NOMO-1 (cell line): ENCODE results near the gene RAB26.

Source experiments
- DNase-seq, 2 experiments: peaks; one replicate each; lab custom pipeline; 2025; ENCODE audit not compliant: unreplicated experiment in 2 of 2; lab: John Stamatoyannopoulos, UW

RAB26 gene

GRCh38 chr16:2178321-2179106, 30.1 kb downstream of the RAB26 start:
- no peak for DNase-seq

GRCh38 chr16:2179107-2179501, 30.7 kb downstream of the RAB26 start:
- no peak for DNase-seq

- DNase-seq = no peak
Observed at GRCh38 chr16:2179576-2179975, 31.2 kb downstream of the RAB26 start.

DNA sequence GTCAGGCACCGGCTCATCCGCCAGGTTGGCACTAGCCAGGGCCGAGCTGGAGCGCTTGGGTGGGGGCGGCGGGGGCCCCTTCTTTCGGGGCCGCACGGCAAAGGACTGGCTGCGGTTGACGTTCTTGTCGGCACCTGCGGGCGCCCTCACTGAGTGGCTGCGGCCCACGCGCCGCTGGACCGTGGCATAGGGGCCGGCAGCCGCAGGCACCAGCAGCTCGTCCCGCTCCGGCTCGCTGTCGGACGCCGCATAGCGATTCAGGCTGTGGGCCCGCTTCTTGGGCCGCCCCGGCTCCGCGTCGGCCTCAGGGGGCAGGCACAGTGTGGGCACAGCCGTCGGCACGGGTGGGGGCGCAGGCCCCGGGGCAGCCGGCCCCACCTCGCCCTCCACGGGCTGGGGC, 32.0 kb downstream of the RAB26 start:
- no peak for DNase-seq

DNA sequence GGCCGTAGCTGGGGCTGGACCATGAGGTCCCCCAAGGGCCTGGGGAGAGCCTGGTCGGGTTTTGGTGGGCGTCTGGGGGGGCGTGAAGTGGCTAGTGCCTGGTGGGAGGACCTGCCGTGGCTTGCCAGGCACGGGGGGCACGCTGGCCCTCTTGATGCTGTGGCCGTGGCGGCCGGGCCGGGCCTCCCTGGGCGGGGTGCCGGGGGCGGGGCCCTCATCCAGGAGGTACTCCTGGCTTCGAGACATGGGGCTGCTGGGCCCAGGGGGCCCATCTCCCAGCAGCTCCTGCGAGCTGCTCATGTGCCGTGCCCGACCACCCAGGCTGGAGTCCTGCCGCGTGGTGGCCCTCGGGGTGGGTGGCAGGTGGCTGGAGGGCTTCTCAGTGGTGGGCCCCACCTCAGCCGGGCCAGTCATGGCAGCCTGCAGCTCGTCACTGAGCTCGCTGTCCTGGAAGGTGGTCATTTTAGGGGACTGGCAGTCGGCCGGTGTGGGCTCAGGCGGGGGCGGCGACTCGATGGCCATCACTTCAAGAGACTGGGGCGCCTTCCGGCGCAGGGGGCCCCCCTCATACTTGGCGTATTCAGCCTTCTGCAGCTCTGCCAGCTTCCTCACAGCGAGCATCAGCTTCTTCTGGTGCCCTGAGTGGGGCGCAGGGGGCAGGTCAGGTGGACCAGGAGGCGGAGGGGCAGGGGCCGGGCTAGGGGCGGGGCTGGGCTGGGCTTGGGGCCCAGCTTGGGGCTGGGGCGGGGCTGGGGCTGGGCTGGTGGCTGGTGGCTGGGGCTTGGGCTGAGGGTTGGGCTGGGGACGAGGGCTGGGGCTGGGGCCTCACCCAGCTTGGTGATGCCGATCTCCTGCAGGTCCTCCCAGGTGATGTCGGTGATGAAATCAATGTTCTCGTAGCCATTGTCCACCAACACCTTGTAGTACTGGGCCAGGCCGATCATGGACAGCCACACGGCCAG, 32.8 kb downstream of the RAB26 start:
- no peak for DNase-seq

GRCh38 chr16:2181952-2182351, 33.5 kb downstream of the RAB26 start:
- no peak for DNase-seq

DNA sequence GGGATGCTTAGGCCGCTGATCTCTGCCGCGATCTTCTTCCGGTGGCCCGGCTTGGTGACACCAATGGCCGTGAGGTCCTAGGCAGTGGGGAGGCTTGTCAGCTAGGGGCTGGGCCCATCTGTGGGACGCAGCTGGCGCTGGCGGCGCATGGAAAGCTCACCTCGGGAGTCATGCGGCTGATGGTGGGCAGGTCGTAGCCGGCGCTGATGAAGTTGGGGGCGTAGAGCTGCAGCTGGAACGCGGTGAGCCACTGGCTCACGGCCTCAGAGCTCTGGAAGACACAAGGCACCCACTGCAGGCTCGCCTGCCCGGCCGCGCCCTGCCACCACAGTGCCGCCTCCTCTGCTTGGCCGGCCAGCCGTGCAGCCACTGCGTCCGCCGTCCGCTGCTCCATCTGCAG, 35.2 kb downstream of the RAB26 start:
- DNase-seq = no peak

GRCh38 chr16:2184346-2184745, 35.9 kb downstream of the RAB26 start:
- no peak for DNase-seq

- DNase-seq = no peak
Observed at GRCh38 chr16:2184962-2185361, 36.5 kb downstream of the RAB26 start.

DNA sequence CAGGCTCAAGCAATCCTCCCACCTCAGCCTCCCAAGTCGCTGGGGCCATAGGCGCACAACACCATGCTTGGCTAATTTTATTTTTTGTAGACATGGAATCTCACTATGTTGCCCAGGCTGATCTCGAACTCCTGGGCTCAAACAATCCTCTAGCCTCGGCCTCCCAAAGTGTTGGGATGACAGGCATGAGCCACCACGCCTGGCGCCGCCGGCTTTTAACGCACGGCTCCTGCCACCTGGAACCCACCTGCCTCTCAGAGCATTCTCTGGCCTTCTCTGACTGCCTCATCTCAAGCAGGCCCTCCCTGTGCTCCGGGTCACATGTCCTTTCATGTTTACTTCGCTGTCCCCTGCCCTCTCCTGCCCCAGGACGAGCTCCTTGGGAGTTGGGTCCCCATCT, 37.6 kb downstream of the RAB26 start:
- no peak for DNase-seq

- no peak for DNase-seq
Observed at GRCh38 chr16:2186505-2186904, 38.1 kb downstream of the RAB26 start.

DNA sequence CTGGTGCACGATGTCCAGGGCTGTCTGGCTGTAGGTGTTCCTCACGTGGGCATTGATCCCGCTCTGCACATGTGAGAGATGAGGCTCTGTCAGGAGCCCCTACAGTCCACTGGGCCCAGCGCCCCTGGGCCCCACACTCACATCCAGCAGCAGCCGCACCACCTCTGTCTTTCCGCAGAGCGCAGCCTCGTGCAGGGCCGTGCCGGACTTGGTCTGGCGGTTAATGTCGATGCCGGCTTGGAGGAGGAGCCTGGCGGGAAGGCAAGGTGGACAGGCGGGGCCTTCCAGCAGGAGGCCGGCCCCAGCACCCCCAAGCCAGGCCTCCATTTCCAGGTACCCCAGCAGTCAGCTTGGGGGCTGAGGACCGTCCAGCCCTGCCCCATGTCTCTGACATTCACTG, 38.8 kb downstream of the RAB26 start:
- no peak for DNase-seq

GRCh38 chr16:2188395-2188794, 40.0 kb downstream of the RAB26 start:
- no peak for DNase-seq

DNA sequence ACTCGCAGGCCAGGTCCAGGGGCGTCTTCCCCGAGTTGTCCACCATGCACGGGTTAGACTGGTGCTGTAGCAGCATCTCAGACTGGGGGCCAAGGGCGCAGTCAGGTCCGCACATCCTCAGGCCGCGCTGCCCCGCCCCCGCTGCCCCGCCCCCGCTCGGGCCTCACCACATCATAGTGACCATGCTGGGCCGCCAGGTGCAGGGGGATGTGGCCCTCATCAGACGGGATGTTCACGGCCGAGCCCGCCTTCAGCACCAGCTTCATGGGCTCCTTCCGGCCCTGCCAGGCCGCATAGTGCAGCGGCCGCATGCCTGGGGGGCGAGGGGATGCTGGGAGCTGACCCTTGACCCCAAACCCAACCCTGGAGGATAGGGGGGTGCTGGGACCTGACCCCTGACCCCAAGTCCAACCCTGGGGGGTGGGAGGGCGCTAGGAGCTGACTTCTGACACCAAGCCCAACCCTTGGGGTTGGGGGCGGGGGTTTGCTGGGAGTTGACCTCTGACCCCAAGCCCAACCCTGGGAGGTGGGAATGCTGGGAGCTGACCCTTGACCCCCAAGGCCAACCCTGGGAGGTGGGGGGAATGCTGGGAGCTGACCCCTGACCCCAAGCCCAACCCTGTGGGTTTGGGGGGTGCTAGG, 40.9 kb downstream of the RAB26 start:
- DNase-seq = no peak

GRCh38 chr16:2190002-2190658, 41.7 kb downstream of the RAB26 start:
- DNase-seq = no peak

GRCh38 chr16:2190659-2191445, 42.4 kb downstream of the RAB26 start:
- no peak for DNase-seq

GRCh38 chr16:2191446-2191706, 43.0 kb downstream of the RAB26 start:
- no peak for DNase-seq

DNA sequence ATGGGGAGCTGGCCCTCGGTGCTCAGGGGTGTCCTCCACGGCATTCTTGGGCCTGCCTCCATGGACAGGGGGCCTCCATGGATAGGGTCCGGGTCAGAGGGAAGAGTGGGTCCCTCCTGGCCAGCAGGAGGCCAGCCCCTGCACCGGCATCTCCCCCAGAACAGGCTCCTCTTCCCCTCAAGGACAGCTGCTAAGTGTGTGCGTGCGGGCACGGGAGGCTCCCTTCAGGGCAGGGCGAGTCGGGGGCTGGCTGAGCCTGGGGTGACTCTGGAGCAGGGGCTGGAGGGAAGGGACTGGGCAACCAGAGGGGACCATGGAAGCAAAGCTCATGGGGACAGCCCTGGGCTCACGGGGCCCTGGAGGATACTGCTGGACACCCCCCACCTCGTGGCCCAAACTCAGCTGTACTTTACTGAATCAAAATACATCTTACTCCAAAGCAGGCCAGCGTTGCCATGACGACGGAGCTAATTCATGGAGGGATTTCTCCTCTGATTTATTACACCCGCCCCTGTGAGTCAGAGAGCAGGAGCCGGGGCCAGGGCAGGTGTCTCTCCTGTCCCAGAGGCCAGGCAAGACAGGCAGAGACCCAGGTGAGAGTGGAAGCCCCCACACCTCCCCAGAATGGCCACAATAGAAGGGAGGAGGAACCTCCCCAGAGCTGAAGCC, 45.9 kb downstream of the RAB26 start:
- no peak for DNase-seq

- peak; percentile 25 to 46 for DNase-seq
Observed at GRCh38 chr16:2194852-2195321, 46.5 kb downstream of the RAB26 start.
